Epidermal melanocyte (primary cell): ENCODE data around the gene GADD45GIP1.

Experiments used
- DNase-seq: peaks from one replicate; pipeline ENCODE4 v3.0.0; 2011; ENCODE audit warnings: low spot score; ENCODE audit not compliant: insufficient read length

Gene GADD45GIP1

GRCh38 chr19:12956446-12957388 is at the start of gene GADD45GIP1:
TSS of gene GADD45GIP1 (minus strand) at chr19:12957223. CDS start at chr19:12957212, 11 bp downstream.
- DNase-seq: peak; percentile 84

- DNase-seq: no peak
Measured at GRCh38 chr19:13005861-13006370, 48.9 kb upstream of the GADD45GIP1 start.

- DNase-seq: no peak
Measured at GRCh38 chr19:13005253-13005652, 48.2 kb upstream of the GADD45GIP1 start.

GRCh38 chr19:13004273-13004672 is 47.2 kb upstream of the GADD45GIP1 start:
- DNase-seq: no peak

GRCh38 chr19:13003081-13003480 is 46.1 kb upstream of the GADD45GIP1 start:
- DNase-seq: no peak

- DNase-seq: no peak
Measured at GRCh38 chr19:13002166-13002898, 45.3 kb upstream of the GADD45GIP1 start.

GRCh38 chr19:13001502-13002165 is 44.6 kb upstream of the GADD45GIP1 start:
- no peak for DNase-seq

- DNase-seq: no peak
Measured at GRCh38 chr19:13001166-13001501, 44.1 kb upstream of the GADD45GIP1 start.

- DNase-seq: no peak
Measured at GRCh38 chr19:12997967-12998940, 41.2 kb upstream of the GADD45GIP1 start.

GRCh38 chr19:12997179-12997966 is 40.4 kb upstream of the GADD45GIP1 start:
- DNase-seq: no peak

GRCh38 chr19:12996406-12997094 is 39.5 kb upstream of the GADD45GIP1 start:
- no peak for DNase-seq

- no peak for DNase-seq
Measured at GRCh38 chr19:12995596-12996405, 38.8 kb upstream of the GADD45GIP1 start.

- DNase-seq: peak; percentile 83
Measured at GRCh38 chr19:12994701-12995595, 37.9 kb upstream of the GADD45GIP1 start, which contains the start of gene NFIX. TSS of gene NFIX (plus strand) at chr19:12995475. CDS start at chr19:12995838, 363 bp downstream.

- DNase-seq: no peak
Measured at GRCh38 chr19:12993562-12993961, 36.5 kb upstream of the GADD45GIP1 start.

GRCh38 chr19:12992729-12993128 is 35.7 kb upstream of the GADD45GIP1 start:
- DNase-seq: no peak

GRCh38 chr19:12991296-12991695 is 34.3 kb upstream of the GADD45GIP1 start:
- DNase-seq: no peak

GRCh38 chr19:12990853-12991252 is 33.8 kb upstream of the GADD45GIP1 start:
- no peak for DNase-seq
